ENCODE data around the gene GHR.

The GHR gene

GRCh38 chr5:42467572-42467971 is 44.3 kb downstream of the GHR start:
- DNase-seq, result no peak

- no peak for DNase-seq
These were observed 44.8 kb downstream of the GHR start for GRCh38 chr5:42467981-42468524.

GRCh38 chr5:42483472-42484154 is 60.4 kb downstream of the GHR start:
- DNase-seq, result no peak

GRCh38 chr5:42487077-42487476 is 63.8 kb downstream of the GHR start:
- no peak for DNase-seq

- no peak for DNase-seq
These were observed 64.6 kb downstream of the GHR start for GRCh38 chr5:42487821-42488220.

- DNase-seq, result no peak
These were observed 67.6 kb downstream of the GHR start for GRCh38 chr5:42490831-42491230.

- DNase-seq, result no peak
These were observed 68.5 kb downstream of the GHR start for GRCh38 chr5:42491699-42492098.

GRCh38 chr5:42492974-42493373 is 69.7 kb downstream of the GHR start:
- DNase-seq, result no peak

- no peak for DNase-seq
These were observed 71.2 kb downstream of the GHR start for GRCh38 chr5:42494414-42494813.

GRCh38 chr5:42495914-42496313 is 72.7 kb downstream of the GHR start:
- DNase-seq, result no peak

- DNase-seq, result no peak
These were observed 73.3 kb downstream of the GHR start for GRCh38 chr5:42496397-42497156.

- no peak for DNase-seq
These were observed 74.8 kb downstream of the GHR start for GRCh38 chr5:42498000-42498399.

GRCh38 chr5:42499016-42499415 is 75.8 kb downstream of the GHR start:
- DNase-seq, result no peak

GRCh38 chr5:42500003-42500599 is 76.9 kb downstream of the GHR start:
- no peak for DNase-seq

GRCh38 chr5:42502613-42503470 is 79.6 kb downstream of the GHR start:
- DNase-seq, result no peak

GRCh38 chr5:42506662-42507061 is 83.4 kb downstream of the GHR start:
- no peak for DNase-seq

GRCh38 chr5:42507451-42508097 is 84.3 kb downstream of the GHR start:
- no peak for DNase-seq

GRCh38 chr5:42513246-42513645 is 90.0 kb downstream of the GHR start:
- DNase-seq, result no peak

- no peak for DNase-seq
These were observed 91.5 kb downstream of the GHR start for GRCh38 chr5:42514754-42515153.

GRCh38 chr5:42515504-42515903 is 92.3 kb downstream of the GHR start:
- DNase-seq, result no peak

GRCh38 chr5:42516282-42517042 is 93.2 kb downstream of the GHR start:
- DNase-seq, result no peak

GRCh38 chr5:42517164-42517563 is 93.9 kb downstream of the GHR start:
- no peak for DNase-seq
